CD4-positive, alpha-beta memory T cell (primary cell): ENCODE measurements around the gene MRGPRX4. TPM values are rescaled to one million over a fixed set of nuclear protein-coding genes. Genes with fewer than 3 reads are reported as not detected.
"Not testable (repeated sequence)": the region's sequence is repeated elsewhere in the genome, so short reads cannot be mapped to it uniquely, and the experiment has no call there.

Experiments
- CTCF ChIA-PET: fragments of 350-600 bp; sonication (Branson Sonifier 250); formaldehyde crosslinking; loops from one replicate; lab custom pipeline; 2021; ENCODE audit warnings: inconsistent platforms; ENCODE audit not compliant: partially characterized antibody; lab: Charles Lee
- POLR2A ChIA-PET: fragments of 350-600 bp; sonication (Branson Sonifier 250); formaldehyde crosslinking; loops from one replicate; lab custom pipeline; 2021; ENCODE audit not compliant: partially characterized antibody; lab: Charles Lee
- DNase-seq, 5 donors: peaks; one replicate each; pipeline versions ENCODE4 v3.0.0 to v3.0.0-alpha.2; 2020 to 2022; ENCODE audit warnings: mixed read lengths in 1 of 5
- H3K27ac ChIP-seq: one replicate; pipeline ENCODE4 v1.7.0; 2013; ENCODE audit warnings: low read depth, low read length
- H3K27me3 ChIP-seq: 2 replicates; pipeline ENCODE4 v1.7.0; 2013; ENCODE audit warnings: mild to moderate bottlenecking, low read length, moderate library complexity; ENCODE audit not compliant: insufficient read depth
- H3K36me3 ChIP-seq: 2 replicates; pipeline ENCODE4 v1.7.0; 2013; ENCODE audit warnings: mild to moderate bottlenecking, low read length, moderate library complexity; ENCODE audit not compliant: insufficient read depth
- H3K4me1 ChIP-seq: 2 replicates; pipeline ENCODE4 v1.7.0; 2013; ENCODE audit warnings: mild to moderate bottlenecking, low read length, moderate library complexity; ENCODE audit not compliant: insufficient read depth
- H3K4me3 ChIP-seq, 2 donors: one replicate each; pipeline ENCODE4 v1.7.0; 2013; ENCODE audit warnings: low read length in 2 of 2, mild to moderate bottlenecking in 1 of 2
- H3K9me3 ChIP-seq, 2 donors: one replicate each; pipeline ENCODE4 v1.7.0; 2013; ENCODE audit warnings: low read length in 2 of 2, control low read depth in 1 of 2; ENCODE audit not compliant: control insufficient read depth in 1 of 2
- H3K27ac Mint-ChIP-seq, 7 donors: one replicate each; pipeline ENCODE4 v1.8.0; 2020 to 2021; ENCODE audit warnings: mixed read lengths in 7 of 7, mild to moderate bottlenecking in 6 of 7, inconsistent platforms in 3 of 7, moderate library complexity in 3 of 7
- H3K27me3 Mint-ChIP-seq, 2 donors: one replicate each; pipeline ENCODE4 v1.8.0; 2020 to 2021; ENCODE audit warnings: mixed read lengths in 2 of 2
- H3K36me3 Mint-ChIP-seq, 2 donors: one replicate each; pipeline ENCODE4 v1.8.0; 2020 to 2021; ENCODE audit warnings: mixed read lengths in 2 of 2, inconsistent platforms in 1 of 2, mild to moderate bottlenecking in 1 of 2
- H3K4me1 Mint-ChIP-seq, 4 donors: one replicate each; pipeline ENCODE4 v1.8.0; 2020 to 2021; ENCODE audit warnings: mixed read lengths in 4 of 4, mild to moderate bottlenecking in 1 of 4
- H3K4me3 Mint-ChIP-seq, 8 donors: one replicate each; pipeline ENCODE4 v1.8.0; 2020 to 2021; ENCODE audit warnings: mixed read lengths in 8 of 8, mild to moderate bottlenecking in 7 of 8, moderate library complexity in 6 of 8, inconsistent platforms in 3 of 8
- H3K9me3 Mint-ChIP-seq, 8 donors: one replicate each; pipeline ENCODE4 v1.8.0; 2020 to 2021; ENCODE audit warnings: mixed read lengths in 8 of 8, mild to moderate bottlenecking in 5 of 8, inconsistent platforms in 3 of 8, moderate library complexity in 1 of 8
- intact Hi-C: fragments of 100-400 bp; cut with micrococcal nuclease; formaldehyde crosslinking; loops from one replicate; pipeline ENCODE4 v1.15.1; 2023
- polyA plus RNA-seq, 2 donors: library from polyadenylated mRNA; unstranded; fragments of 300-500 nt; fragmentation: Illumina TruSeq; gene quantifications; one replicate each; pipeline ENCODE4 v1.2.3, GENCODE V29; 2021
- total RNA-seq, 2 experiments: library from RNA; stranded (reverse); gene quantifications; one replicate each; pipeline ENCODE4 v1.2.3, GENCODE V29; 2021

MRGPRX4 gene
- total and polyA plus RNA-seq, 4 experiments from 2014 or later = not detected

- H3K9me3 Mint-ChIP-seq, H3K4me1 ChIP-seq, CTCF ChIA-PET, intact Hi-C loops, H3K4me1 Mint-ChIP-seq, H3K27me3 ChIP-seq, H3K9me3 ChIP-seq, H3K36me3 ChIP-seq, H3K27ac ChIP-seq, H3K36me3 Mint-ChIP-seq, DNase-seq, H3K27ac Mint-ChIP-seq, H3K4me3 Mint-ChIP-seq, POLR2A ChIA-PET, H3K4me3 ChIP-seq: not testable (repeated sequence)
- H3K27me3 Mint-ChIP-seq = peaks cover 14 to 16% of the 10 kb centered on the region in 2 donors
These were observed 17.0 kb downstream of the MRGPRX4 start for GRCh38 chr11:18189476-18190245.

- H3K4me1 Mint-ChIP-seq = no peaks in the 10 kb centered on the region
- CTCF ChIA-PET = no interaction called here
- peaks cover 10 to 12% of the 10 kb centered on the region in 2 donors for H3K27me3 Mint-ChIP-seq
- intact Hi-C loops = no loop called here
- Histone ChIP-seq H3K9me3 (no peaks in the 10 kb centered on the region), H3K36me3 (no peaks in the 10 kb centered on the region), H3K27ac (no peak overlapping the region), H3K27me3 (no peaks in the 10 kb centered on the region), H3K4me3 (no peak overlapping the region), H3K4me1 (no peaks in the 10 kb centered on the region)
- no peak overlapping the region for H3K27ac Mint-ChIP-seq
- POLR2A ChIA-PET = no interaction called here
- H3K36me3 Mint-ChIP-seq = no peaks in the 10 kb centered on the region
- H3K4me3 Mint-ChIP-seq = no peak overlapping the region
- peaks cover 0 to 4% (median 0%) of the 10 kb centered on the region in 8 donors for H3K9me3 Mint-ChIP-seq
- no peak for DNase-seq
These were observed 18.7 kb downstream of the MRGPRX4 start for GRCh38 chr11:18191376-18191775.

GRCh38 chr11:18193010-18193409, 20.4 kb downstream of the MRGPRX4 start:
- H3K4me3 ChIP-seq = no peak overlapping the region
- H3K27ac ChIP-seq = no peak overlapping the region
- Mint-ChIP-seq H3K4me3 (no peak overlapping the region), H3K4me1 (no peaks in the 10 kb centered on the region), H3K36me3 (no peaks in the 10 kb centered on the region), H3K9me3 (no peaks in the 10 kb centered on the region), H3K27me3 (peaks cover 8 to 9% of the 10 kb centered on the region in 2 donors), H3K27ac (no peak overlapping the region)
- intact Hi-C loops = no loop called here
- H3K36me3 ChIP-seq = no peaks in the 10 kb centered on the region
- ChIA-PET CTCF (no interaction called here), POLR2A (no interaction called here)
- no peaks in the 10 kb centered on the region for H3K4me1 ChIP-seq
- H3K9me3 ChIP-seq = no peaks in the 10 kb centered on the region
- no peaks in the 10 kb centered on the region for H3K27me3 ChIP-seq
- no peak for DNase-seq

GRCh38 chr11:18196532-18196931, 23.9 kb downstream of the MRGPRX4 start:
- H3K4me1 ChIP-seq = no peaks in the 10 kb centered on the region
- no peak for DNase-seq
- CTCF ChIA-PET = no interaction called here
- peaks cover 0 to 4% (median 0%) of the 10 kb centered on the region in 8 donors for H3K9me3 Mint-ChIP-seq
- peaks cover 12 to 17% of the 10 kb centered on the region in 2 donors for H3K27me3 Mint-ChIP-seq
- H3K4me1 Mint-ChIP-seq = no peaks in the 10 kb centered on the region
- POLR2A ChIA-PET = no interaction called here
- no peak overlapping the region for H3K27ac Mint-ChIP-seq
- no peak overlapping the region for H3K4me3 Mint-ChIP-seq
- H3K27me3 ChIP-seq = no peaks in the 10 kb centered on the region
- intact Hi-C loops = no loop called here
- no peaks in the 10 kb centered on the region for H3K36me3 Mint-ChIP-seq
- no peaks in the 10 kb centered on the region for H3K36me3 ChIP-seq
- H3K4me3 ChIP-seq = no peak overlapping the region
- no peak overlapping the region for H3K27ac ChIP-seq
- no peaks in the 10 kb centered on the region for H3K9me3 ChIP-seq

- peaks cover 13 to 19% of the 10 kb centered on the region in 2 donors for H3K27me3 Mint-ChIP-seq
- H3K36me3 Mint-ChIP-seq, H3K27ac ChIP-seq, H3K4me3 ChIP-seq, H3K27me3 ChIP-seq, DNase-seq, H3K4me1 ChIP-seq, H3K27ac Mint-ChIP-seq, H3K4me3 Mint-ChIP-seq, intact Hi-C loops, H3K36me3 ChIP-seq, H3K9me3 Mint-ChIP-seq, H3K9me3 ChIP-seq, CTCF ChIA-PET, H3K4me1 Mint-ChIP-seq, POLR2A ChIA-PET: not testable (repeated sequence)
These were observed 25.1 kb downstream of the MRGPRX4 start for GRCh38 chr11:18197738-18198137.

- peaks cover 0 to 12% (median 5%) of the 10 kb centered on the region in 8 donors for H3K9me3 Mint-ChIP-seq
- ChIA-PET POLR2A (no interaction called here), CTCF (interaction anchor here (0.9 kb wide), 1 partner anchor 15 kb away, joined by 3 read pairs; no protein-coding TSS in a partner anchor)
- peaks cover 0 to 4% (median under 1%) of the 10 kb centered on the region in 4 donors for H3K4me1 Mint-ChIP-seq
- no peaks in the 10 kb centered on the region for H3K36me3 ChIP-seq
- H3K27me3 Mint-ChIP-seq = peaks cover 33 to 37% of the 10 kb centered on the region in 2 donors
- H3K27ac ChIP-seq = no peak overlapping the region
- peaks cover 1 to 3% of the 10 kb centered on the region in 2 donors for H3K36me3 Mint-ChIP-seq
- no peak overlapping the region for H3K4me3 Mint-ChIP-seq
- no peak for DNase-seq
- H3K9me3 ChIP-seq = no peaks in the 10 kb centered on the region
- no peaks in the 10 kb centered on the region for H3K27me3 ChIP-seq
- no peaks in the 10 kb centered on the region for H3K4me1 ChIP-seq
- intact Hi-C loops = no loop called here
- no peak overlapping the region for H3K4me3 ChIP-seq
- no peak overlapping the region for H3K27ac Mint-ChIP-seq
These were observed 31.1 kb downstream of the MRGPRX4 start for GRCh38 chr11:18203723-18204122.

GRCh38 chr11:18204220-18204619, 31.6 kb downstream of the MRGPRX4 start:
- H3K27me3 ChIP-seq = no peaks in the 10 kb centered on the region
- no peak for DNase-seq
- Mint-ChIP-seq H3K4me3 (no peak overlapping the region), H3K4me1 (peaks cover 0 to 4% (median under 1%) of the 10 kb centered on the region in 4 donors), H3K27me3 (peaks cover 32 to 39% of the 10 kb centered on the region in 2 donors), H3K27ac (no peak overlapping the region), H3K9me3 (peaks cover 0 to 12% (median 5%) of the 10 kb centered on the region in 8 donors), H3K36me3 (peaks cover 1 to 3% of the 10 kb centered on the region in 2 donors)
- H3K4me1 ChIP-seq = no peaks in the 10 kb centered on the region
- H3K36me3 ChIP-seq = no peaks in the 10 kb centered on the region
- H3K9me3 ChIP-seq = no peaks in the 10 kb centered on the region
- POLR2A ChIA-PET = no interaction called here
- CTCF ChIA-PET = interaction anchor here (0.9 kb wide), 1 partner anchor 16 kb away, joined by 3 read pairs; no protein-coding TSS in a partner anchor
- H3K27ac ChIP-seq = no peak overlapping the region
- intact Hi-C loops = no loop called here
- no peak overlapping the region for H3K4me3 ChIP-seq
